Measurements from ENCODE around the gene ATG7.

The ATG7 gene

GRCh38 chr3:11555881-11556633 is 283.9 kb downstream of the ATG7 start:
- no peak for DNase-seq (ENCODE audit: low read depth)

- DNase-seq (ENCODE audit: low read depth), result no peak
Measured at GRCh38 chr3:11556851-11557644, 284.9 kb downstream of the ATG7 start.

GRCh38 chr3:11558002-11558401 is 285.8 kb downstream of the ATG7 start:
- no peak for DNase-seq (ENCODE audit: low read depth)

GRCh38 chr3:11558411-11558903 is 286.3 kb downstream of the ATG7 start:
- no peak for DNase-seq (ENCODE audit: low read depth)

GRCh38 chr3:11558918-11559815 is 287.0 kb downstream of the ATG7 start:
- DNase-seq (ENCODE audit: low read depth), result no peak

- DNase-seq (ENCODE audit: low read depth), result no peak
Measured at GRCh38 chr3:11559816-11560633, 287.8 kb downstream of the ATG7 start.

- DNase-seq (ENCODE audit: low read depth), result no peak
Measured at GRCh38 chr3:11560746-11561145, 288.5 kb downstream of the ATG7 start.

- DNase-seq (ENCODE audit: low read depth), result no peak
Measured at GRCh38 chr3:11562277-11562881, 290.2 kb downstream of the ATG7 start.

GRCh38 chr3:11563159-11563864 is 291.1 kb downstream of the ATG7 start:
- no peak for DNase-seq (ENCODE audit: low read depth)

- no peak for DNase-seq (ENCODE audit: low read depth)
Measured at GRCh38 chr3:11563865-11564185, 291.6 kb downstream of the ATG7 start.

- no peak for DNase-seq (ENCODE audit: low read depth)
Measured at GRCh38 chr3:11564577-11565001, 292.4 kb downstream of the ATG7 start.

GRCh38 chr3:11565072-11565471 is 292.9 kb downstream of the ATG7 start:
- DNase-seq (ENCODE audit: low read depth), result no peak

GRCh38 chr3:11565492-11565891 is 293.3 kb downstream of the ATG7 start:
- DNase-seq (ENCODE audit: low read depth), result no peak

- no peak for DNase-seq (ENCODE audit: low read depth)
Measured at GRCh38 chr3:11565932-11566331, 293.7 kb downstream of the ATG7 start.

GRCh38 chr3:11566478-11566877 is 294.3 kb downstream of the ATG7 start:
- no peak for DNase-seq (ENCODE audit: low read depth)

GRCh38 chr3:11566916-11567315 is 294.7 kb downstream of the ATG7 start:
- DNase-seq (ENCODE audit: low read depth), result no peak

GRCh38 chr3:11567516-11568467 is 295.6 kb downstream of the ATG7 start:
- DNase-seq (ENCODE audit: low read depth), result no peak

- no peak for DNase-seq (ENCODE audit: low read depth)
Measured at GRCh38 chr3:11568503-11569155, 296.4 kb downstream of the ATG7 start.

Data from activated T-cell treated with anti-CD3 and anti-CD28 coated beads for 48 hours (primary cell).